AML-193 (cell line): ENCODE measurements around the gene SLC22A7.
"Not testable (repeated sequence)": the region's sequence is repeated elsewhere in the genome, so short reads cannot be mapped to it uniquely, and the experiment has no call there.

Source experiments
- DNase-seq, 2 experiments: peaks; one replicate each; lab custom pipeline; 2025; lab: John Stamatoyannopoulos, UW

Gene SLC22A7

GRCh38 chr6:43302126-43302525 lies 4.1 kb downstream of the SLC22A7 start:
- no peak for DNase-seq

DNA sequence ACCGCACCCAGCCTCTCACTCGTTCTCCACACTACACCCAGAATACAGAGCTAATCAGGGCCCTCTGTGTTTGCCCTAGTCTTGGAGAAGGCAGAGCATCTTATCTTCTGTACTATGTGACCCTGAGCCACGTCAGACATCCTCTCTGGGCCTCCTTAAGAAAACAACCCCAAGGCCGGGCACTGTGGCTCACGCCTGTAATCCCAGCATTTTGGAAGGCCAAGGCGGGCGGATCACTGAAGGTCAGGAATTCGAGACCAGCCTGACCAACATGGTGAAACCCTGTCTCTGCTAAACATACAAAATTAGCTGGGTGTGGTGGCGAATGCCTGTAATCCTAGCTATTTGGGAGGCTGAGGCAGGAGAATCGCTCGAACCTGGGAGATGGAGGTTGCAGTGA lies 4.9 kb downstream of the SLC22A7 start:
- not testable (repeated sequence) for DNase-seq

DNA sequence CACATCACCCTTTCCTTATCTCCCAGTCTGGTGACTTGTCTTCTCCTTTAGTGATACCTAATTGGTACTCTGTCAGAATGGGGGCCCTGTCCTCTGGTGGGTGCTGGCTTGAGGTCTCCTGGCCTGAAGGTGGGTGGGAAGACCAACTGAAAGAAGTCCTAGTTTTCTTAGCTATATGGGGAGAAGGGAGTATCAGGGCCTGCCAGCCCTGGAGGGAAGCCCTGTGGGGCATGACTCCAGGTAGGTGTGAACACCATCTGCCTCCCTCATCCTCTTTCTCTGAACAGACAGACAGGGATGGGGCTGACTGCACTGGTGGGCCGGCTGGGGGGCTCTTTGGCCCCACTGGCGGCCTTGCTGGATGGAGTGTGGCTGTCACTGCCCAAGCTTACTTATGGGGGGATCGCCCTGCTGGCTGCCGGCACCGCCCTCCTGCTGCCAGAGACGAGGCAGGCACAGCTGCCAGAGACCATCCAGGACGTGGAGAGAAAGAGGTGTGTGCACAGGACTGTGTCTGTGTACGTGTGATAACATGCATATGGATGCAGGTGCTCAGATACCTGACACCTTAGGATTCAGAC lies 5.8 kb downstream of the SLC22A7 start:
- no peak for DNase-seq

DNA sequence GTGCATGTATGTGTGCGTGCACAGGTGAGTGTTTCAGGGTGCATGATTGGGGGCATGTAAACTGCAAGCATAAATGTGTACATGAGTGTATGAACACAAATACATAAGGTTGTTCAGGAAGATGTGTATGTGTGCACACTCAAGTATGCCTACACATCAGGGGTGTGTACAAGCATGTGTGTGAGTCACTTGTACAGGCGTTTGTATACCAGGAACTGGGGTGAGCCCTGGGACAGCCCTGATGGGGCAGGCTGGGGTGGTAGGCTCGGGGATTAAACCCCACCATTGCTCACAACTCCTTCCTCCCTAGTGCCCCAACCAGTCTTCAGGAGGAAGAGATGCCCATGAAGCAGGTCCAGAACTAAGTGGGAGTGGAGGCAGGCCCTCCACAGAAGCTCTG lies 6.3 kb downstream of the SLC22A7 start:
- no peak for DNase-seq

DNA sequence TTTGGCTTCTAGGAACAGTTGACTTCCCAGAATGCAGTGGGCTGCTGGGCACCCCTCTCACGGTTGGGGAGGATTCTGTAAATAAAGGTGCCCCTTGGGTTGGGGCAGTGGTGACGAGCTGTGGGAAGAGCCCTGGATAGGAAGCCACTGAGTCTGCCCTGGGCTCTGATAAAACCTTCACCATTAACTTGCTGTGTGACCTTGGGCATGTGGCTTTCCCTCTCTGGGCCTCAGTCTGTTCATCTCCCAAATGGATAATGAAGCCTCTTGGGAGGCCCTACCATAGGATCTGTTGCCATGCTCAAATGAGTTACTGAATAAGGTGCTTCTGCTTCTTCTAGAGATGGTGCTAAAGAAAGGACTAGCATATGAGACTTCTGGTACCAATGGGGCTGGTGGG lies 6.8 kb downstream of the SLC22A7 start:
- DNase-seq = no peak

- no peak for DNase-seq
Measured at GRCh38 chr6:43306086-43306485, 8.0 kb downstream of the SLC22A7 start.

GRCh38 chr6:43307451-43308100 lies 9.5 kb downstream of the SLC22A7 start:
- no peak for DNase-seq

DNA sequence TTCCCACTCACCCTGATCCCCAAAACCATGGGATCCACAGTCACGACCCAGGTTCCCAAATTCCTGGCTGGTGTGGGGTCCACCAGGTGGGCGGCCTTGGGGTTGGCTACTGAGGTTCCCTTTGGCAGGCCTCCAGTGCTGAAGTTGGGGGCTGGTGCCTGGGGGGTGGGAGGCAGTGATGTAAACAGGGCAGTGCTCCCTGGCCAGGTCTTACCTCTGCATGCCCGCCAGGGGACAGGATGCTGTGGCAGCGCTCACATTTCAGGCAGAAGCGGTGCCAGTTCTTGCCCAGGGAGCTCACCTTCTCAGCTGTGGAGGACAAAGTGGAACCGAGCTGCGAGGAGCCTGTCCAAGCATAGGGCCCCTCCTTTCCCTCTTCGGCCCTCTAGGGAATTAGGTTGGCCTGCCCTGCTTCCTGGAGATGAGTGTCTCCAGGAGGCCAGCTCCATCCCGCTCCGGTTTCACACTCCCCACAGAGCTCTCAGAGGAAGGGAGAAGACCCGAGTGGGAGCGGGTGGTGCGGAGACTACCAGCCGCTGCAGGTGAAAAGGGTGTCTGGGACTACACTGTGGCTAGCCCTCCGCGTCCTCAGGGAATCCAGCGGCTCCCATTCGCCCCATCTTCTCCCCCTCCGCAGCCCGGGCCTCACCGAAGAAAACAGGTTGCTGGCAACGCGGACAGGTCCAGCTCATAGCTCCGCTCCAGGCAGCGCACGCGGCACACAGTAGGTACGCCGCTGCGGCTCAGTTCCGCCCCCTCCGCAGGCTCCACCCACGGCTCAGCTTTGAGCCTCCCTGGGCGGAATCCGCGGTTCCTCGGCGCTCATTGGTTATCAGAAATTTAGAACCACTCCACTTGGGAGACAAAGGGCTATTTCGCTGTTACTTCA lies 10.3 kb downstream of the SLC22A7 start, which contains the start of gene CRIP3:
TSS of gene CRIP3 (minus strand) at position 726 of the 889 bp plus-strand sequence. CDS start at position 692, 34 bp downstream.
- DNase-seq = no peak

- DNase-seq = no peak
Measured at GRCh38 chr6:43308990-43309477, 11.0 kb downstream of the SLC22A7 start.

DNA sequence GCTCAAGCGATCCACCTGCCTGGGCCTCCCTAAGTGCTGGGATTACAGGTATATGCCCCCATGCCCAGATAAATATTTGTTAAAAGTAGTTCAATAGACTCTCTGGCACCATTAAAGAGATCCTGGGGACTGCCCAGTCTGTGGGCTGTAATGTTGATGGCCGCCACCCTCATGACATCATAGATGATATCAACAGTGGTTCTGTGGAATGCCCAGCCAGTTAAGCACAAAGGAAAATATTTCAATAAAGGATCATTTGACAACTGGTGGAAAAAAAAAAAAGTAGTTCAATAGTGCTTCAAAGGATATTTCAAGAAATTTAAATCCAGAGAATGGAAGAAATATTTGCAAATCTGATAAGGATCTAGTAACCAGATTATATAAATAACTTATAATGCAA lies 12.1 kb downstream of the SLC22A7 start:
- DNase-seq = no peak

DNA sequence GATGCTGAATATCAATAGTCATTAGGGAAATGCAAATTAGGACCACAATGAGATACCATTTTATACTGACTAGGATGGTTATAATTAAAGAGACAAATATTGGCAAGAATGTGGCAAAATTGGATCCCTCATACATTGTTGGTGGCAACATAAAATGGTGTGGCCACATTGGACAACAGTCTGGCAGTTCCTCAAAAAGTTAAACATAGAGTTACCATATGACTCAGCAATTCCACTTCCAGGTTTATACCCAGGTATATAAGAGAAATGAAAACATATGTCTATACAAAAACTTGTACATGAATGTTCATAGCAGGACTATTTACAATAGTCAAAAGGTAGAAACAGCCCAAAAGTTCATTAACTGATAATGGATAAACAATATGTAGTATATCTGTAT lies 12.6 kb downstream of the SLC22A7 start:
- DNase-seq = peak; percentile 83 to 84

DNA sequence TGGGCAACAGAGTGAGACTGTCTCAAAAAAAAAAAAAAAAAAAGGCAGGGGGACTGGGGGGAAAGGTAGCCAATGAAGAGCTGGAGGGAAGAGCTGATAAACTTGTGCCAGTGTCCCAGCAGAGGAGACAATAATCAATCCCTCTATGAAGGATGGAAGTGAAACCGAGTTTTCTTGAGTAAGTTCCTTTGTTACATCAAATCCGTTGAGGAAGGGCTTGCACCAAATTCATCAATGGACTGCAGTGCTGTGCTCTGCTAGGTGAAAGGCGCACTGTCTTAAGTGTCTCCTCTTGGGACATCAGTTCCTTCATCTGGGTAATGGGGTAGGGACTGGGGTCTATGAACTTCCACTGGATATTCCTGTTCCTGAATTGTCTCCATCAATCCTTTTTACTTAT lies 13.6 kb downstream of the SLC22A7 start:
- DNase-seq = no peak

GRCh38 chr6:43313813-43314212 lies 15.8 kb downstream of the SLC22A7 start:
- no peak for DNase-seq

DNA sequence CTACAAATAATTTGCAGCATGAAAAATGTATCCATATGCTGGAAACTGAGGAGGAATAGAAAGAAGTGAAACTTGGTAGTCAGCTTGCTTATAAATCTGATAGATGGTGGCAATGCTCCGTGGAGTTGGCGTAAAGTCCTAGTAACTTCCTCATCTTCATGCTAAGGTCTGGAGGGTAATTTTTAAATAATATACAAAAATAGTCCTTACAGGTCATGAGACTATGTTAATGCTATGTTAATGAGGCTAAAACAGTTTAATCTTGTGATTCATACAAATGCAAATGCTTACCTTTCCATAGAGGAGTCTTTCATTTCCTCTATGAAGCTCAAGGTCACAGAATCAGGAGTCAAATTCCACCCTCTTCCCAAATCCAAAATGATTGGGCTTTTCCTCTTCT lies 20.0 kb downstream of the SLC22A7 start:
- DNase-seq = no peak

GRCh38 chr6:43325876-43326275 lies 27.8 kb downstream of the SLC22A7 start:
- DNase-seq = no peak

- DNase-seq = no peak
Measured at GRCh38 chr6:43328528-43328927, 30.5 kb downstream of the SLC22A7 start.

DNA sequence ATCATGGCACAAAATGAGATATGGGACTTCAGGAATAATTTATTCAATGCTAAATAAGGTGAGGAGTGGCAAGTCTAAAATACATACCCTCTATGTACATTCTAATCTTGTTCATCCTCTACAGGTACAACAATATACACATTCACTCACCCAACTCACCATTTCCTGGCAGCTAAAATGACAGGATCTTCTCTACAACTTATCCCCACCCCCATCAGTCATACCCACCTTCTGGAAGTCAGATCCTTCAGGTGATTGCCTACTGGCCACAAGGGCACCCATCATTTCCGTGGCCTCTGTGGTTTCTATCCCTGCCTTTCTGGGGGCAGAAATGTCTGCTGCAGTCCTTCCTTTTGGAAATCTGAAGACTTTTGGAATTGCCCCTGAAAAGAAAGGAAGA lies 33.4 kb downstream of the SLC22A7 start:
- DNase-seq = no peak

DNA sequence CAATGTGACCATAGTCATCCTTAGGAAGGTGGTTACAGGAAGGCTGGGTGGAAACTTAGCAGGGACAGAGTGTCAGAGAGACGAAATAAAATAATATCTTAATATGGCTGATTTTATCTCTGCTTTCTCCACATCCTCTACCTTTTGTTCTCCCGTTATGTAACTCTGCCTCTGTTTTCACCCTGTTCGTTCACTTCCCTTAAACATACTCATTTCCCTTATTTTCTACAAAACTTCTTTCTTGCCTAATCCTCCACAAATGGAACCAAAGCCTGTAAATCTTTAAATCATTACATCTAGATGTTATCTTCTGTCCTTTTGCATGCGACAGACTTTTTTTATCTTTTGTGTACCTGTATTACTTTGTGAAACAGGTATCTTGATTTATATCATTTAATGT lies 33.8 kb downstream of the SLC22A7 start:
- peak; percentile 72 to 81 for DNase-seq

- DNase-seq = peak; percentile 57 to 69
Measured at GRCh38 chr6:43334466-43335095, 36.5 kb downstream of the SLC22A7 start.

DNA sequence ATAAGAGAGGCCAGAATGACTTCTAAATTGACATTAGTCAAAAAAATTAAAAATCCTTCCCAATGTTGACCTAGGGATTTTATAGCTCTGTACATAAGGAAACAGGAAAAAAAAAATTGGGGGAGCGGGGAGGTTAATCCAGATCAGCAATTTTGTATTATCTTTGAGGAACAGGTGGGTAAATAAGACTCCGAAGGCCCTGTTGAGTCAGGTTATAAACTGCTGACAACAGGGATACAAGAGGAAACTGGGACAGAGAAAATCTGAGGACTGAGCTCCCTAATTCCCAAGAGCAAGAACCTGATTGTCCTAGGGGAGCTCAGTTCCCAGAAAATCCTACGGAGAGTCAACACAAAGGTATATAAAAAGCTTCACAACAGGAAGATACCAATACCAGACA lies 37.4 kb downstream of the SLC22A7 start:
- no peak for DNase-seq

- no peak for DNase-seq
Measured at GRCh38 chr6:43336382-43336781, 38.3 kb downstream of the SLC22A7 start.

DNA sequence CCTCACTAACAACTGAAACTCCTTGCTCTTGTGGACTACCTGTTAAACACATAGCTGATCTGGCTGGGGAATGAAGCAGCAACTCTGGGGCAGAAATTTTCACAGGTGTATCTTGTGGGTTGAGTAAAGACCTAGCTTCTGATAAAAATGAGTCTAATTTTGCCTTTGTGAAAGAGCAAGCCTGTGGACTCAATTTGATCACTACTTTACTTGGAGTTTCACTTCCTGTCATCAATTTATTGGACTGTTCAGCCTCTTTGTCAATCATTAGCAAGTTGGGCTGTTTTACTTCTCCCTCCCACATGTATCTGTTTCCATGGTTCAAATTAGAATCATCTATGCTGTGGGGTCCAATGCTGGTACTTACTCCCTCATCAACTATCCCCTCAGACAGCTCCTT lies 40.2 kb downstream of the SLC22A7 start:
- no peak for DNase-seq
